ENCODE results near the gene UBE2L6.

Gene UBE2L6

DNA sequence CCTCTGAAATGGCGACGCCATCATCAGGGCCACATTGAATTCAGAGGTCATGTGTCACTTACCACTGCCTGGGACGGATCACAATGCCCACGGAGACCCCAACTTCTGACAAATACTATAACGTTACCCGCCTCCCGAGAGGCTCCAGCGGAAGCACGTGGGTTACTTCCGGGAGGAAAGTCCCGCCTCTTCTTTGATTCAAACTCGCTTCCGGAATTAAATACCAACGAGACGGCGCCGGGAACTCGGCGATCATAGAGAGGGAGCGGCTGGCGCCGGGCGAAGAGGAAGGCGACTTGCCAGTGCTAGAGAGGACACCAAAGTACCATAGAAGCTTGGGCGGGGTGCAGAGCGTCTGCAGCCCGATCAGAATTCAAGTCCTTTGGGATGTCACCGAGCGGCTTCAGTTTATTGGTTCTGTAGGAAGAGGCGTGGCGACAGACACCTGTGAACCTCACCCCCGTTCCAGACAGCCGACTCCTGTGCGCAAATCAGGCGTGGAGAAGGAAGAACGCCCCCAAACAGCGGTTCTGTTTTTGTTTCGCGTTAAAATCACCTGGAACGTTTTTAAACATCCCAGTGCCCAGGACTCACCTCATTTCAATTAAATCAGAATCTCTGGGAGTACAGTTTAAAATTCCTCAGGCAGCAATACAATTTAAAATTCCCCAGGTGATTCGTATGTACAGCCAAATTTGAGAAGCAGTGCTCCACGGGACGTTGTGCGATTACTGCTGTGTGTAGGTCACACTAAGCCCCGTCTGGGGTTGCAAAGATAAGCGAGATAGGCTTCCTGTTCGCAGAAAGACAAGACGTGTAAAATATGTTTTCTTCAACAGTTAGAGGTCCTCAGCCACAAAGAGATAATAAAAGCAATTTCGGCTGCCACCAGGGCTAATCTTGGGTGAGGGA lies 36.6 kb downstream of the UBE2L6 start, which contains the start of gene TIMM10:
TIMM10 (minus strand) TSS at position 159 of the 912 bp plus-strand sequence. CDS start 565 bp downstream, outside the sequence.
- DNase-seq (ENCODE audit: low read depth in 2 of 2, low spot score in 1 of 2): peak; percentile 85 to 90

DNA sequence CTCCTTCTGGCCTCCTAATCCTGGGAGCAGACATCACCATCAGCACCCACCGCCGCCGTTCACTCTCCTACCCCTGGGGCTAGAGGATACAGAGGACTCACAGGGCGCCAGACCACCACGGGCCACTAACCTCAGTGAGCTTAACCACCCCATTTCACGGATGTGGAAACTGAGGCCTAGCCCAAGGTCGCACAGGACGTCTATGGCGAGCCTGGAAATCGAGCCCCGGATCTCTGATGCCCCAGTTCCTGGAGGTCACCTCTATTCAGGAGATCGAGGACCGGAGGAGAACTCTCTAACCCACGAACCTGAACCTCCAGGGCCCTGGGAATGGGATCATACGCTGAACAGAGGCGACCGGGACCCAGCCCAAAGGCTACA lies 37.3 kb downstream of the UBE2L6 start:
- no peak for DNase-seq (ENCODE audit: low read depth in 2 of 2, low spot score in 1 of 2)

DNA sequence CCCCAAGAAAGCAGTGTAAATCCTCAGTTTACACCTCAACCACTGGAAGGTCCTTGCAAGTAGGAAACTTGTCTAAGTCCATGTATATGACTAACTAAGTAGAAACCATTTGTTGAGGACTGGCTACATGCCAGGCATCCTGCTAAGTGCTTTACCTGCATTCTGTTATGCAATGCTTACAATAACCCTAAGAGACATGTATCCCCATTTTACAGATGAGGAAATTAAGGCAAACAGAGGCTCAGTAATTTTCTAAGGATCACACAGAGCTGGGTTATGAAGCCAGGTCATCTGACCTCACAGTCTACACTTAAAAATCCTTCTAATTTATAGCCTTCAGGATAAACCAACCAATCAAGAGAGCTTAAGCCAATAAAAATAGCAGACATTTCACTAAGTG lies 38.5 kb downstream of the UBE2L6 start:
- no peak for DNase-seq (ENCODE audit: low read depth in 2 of 2, low spot score in 1 of 2)

DNA sequence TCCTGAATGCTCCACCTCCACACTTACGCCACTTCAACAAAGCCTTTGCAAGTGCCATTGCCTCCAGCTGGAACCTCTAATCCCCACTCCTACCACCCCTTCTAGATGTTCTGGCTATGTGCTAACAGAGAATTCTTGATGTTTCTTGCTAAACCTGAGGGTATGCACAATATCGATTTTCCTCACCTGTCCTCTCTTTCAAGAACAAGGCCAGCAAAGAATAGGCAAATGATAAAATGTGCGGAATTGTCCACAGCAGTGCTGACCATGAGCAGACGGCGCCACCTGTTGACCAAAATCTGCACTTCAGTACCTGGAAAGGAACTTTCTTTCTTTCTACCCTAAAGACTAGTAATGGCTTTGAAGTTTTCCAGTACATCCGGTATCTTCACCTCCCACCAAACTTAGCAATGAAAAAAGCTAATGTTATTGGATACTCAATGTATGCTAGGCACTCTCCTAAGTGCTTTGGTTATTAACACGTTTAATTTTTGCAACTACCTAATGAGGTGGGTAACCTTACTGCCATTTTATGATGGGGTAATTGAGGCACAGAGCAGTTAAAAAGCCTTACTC lies 40.3 kb downstream of the UBE2L6 start:
- peak; percentile 36 to 62 for DNase-seq (ENCODE audit: low read depth in 2 of 2, low spot score in 1 of 2)

DNA sequence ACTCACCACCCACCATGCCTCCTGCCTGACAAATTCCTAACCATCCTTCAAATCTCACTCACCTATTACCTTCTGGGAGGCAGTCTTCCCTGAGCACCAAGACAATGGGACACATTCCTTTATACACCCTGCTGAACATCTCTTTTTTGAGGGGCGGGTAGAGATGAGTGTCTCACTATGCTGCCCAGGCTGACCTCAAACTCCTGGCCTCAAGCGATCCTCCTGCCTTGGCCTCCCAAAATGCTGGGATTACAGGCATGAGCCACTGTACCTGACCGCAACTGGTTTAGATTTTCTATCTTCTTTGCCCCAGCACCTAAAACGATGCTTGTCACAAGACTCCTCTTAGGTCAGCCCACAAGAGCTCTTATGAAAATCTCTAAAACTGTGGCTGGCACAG lies 44.1 kb downstream of the UBE2L6 start:
- DNase-seq (ENCODE audit: low read depth in 2 of 2, low spot score in 1 of 2): no peak

DNA sequence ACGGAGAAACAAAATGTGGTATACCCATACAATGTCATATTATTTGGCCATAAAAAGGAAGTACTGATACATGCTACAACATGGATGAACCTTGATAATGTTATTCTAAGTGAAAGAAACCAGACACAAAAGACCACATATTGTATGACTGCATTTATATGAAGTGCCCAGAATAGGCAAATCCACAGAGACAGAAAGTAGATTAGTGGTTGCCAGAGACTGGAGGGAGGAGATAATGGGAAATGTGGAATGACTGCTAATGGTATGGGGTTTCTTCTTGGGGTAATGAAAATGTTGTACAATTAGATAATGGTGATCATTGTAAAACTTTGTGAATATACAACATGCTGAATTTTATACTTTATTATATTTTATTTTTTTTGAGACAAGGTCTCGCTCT lies 46.4 kb downstream of the UBE2L6 start:
- no peak for DNase-seq (ENCODE audit: low read depth in 2 of 2, low spot score in 1 of 2)

DNA sequence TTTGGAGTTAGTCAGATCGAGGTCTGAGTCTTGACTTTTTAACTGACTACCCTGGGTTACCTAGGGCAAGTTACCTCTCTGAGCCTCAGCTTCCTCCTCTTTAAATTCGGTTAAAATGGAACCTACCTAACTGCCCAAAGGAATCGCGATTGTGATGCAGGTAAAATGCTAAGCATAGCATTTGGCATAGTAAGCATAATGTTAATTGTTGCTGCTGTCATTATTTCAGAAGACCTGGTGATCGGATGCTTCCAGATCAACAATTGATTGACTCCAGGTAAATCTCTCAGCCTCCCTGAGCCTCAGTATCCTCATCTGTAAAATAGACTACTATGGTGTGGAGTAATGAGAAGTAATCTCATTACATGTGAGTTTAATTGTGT lies 51.4 kb downstream of the UBE2L6 start:
- no peak for DNase-seq (ENCODE audit: low read depth in 2 of 2, low spot score in 1 of 2)

DNA sequence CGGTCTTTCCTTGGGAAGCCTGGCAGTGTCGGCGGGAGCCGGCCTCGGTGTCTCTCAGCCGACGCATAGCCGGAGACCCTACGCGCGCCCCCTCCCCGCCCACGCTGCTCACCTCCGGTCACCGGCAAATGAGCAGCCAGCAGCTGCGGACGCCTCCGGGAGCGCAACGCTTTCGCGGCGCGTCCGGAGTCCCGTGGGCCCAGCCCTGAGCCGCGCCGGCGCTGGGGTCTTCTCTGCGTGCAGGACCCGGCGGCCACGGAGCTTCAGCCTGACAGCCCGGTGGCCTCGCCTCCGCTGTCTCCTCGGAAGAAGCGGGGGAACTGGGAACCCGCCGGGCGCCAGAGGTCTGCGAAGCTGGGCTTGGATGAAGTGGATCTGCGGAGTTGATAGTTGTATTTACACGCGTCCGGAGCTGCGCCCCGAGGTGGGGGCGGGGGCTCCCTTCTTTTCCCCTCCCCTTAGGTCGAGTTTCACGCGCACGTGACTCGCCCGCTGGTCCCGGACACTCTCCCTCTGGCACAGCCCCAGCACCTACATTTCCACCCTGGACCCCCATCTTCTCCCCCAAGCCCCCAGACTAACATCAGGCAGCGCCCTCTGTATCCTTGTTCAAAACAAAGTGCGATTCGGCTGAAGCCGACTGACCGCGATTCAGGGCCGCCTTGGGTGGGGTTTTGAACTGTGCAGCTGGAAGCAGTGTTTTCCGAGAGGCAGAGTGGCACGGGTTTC lies 52.0 kb downstream of the UBE2L6 start, which contains the start of gene SLC43A1:
SLC43A1 (minus strand) TSS at position 371 of the 729 bp plus-strand sequence. CDS start 1,591 bp downstream, outside the sequence.
- no peak for DNase-seq (ENCODE audit: low read depth in 2 of 2, low spot score in 1 of 2)

DNA sequence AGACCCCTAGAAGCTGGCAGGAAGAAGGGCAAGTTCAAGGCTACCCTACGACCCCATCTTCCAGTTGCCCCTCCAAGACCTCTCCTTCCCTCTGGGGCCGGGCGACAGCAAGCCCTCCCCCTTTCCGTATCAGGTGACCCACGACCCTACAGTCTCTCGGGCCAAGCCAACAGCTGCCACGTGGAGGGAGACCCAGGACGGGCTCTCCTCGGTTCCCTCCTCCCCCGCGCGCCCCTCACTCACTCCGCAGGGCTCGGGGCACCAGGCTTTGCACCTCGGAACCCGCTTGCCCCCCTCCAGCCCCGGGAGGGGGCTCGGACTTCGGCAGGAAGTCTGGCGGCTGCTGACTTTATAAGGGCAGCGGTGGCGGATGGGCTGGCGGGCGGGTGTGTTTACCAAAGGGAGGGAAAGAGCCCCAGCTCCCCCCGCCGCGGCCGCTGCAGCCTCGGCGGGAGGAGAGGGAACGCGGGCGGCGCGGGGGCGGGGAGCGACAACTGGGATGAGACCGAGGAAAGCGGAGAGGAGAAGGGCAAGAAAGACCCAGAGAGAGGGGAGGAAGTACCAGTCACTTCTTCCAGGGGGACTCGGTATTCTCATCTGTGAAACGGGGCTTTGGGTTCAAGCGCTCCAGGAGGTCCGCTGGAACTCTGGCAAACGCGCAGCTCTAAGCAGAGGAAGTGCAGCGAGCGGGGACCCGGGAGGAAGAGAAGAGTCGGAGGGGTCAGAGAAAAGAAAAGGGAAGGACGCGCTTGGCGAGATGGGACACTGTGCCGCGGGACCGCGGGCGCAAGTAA lies 52.7 kb downstream of the UBE2L6 start:
- DNase-seq (ENCODE audit: low read depth in 2 of 2, low spot score in 1 of 2): peak in 1 of 2 donors; percentile 36

DNA sequence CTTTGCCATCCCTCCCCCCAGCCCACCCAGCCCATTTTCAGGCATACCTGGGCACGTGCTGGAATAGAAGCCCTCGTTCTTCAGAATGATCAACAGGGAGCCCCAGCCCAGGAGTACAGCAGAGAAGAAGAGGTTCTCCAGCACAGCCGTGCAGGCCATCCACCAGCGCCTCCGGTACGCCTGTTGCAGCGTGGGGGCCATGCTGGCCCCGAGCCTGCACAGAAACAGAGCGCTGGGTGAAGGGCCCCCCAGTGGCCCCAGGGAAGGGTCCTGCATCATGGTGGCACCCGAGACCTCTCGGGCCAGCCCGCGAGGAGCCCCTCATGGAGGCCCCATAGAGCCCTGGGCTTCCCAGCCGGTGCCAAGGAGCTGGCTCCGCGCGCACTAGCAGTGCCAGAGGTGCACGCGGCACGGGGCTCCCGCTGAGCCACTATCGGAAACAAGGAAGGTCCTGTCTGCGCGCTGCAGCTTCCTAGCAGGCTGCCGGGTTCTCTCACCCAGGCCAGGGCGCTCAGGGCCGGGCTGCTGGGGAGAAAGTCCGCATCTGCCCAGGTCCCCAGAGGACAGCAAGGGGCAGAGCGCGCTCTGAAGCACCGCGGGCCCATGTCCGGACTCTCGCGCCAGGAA lies 53.4 kb downstream of the UBE2L6 start:
- no peak for DNase-seq (ENCODE audit: low read depth in 2 of 2, low spot score in 1 of 2)

DNA sequence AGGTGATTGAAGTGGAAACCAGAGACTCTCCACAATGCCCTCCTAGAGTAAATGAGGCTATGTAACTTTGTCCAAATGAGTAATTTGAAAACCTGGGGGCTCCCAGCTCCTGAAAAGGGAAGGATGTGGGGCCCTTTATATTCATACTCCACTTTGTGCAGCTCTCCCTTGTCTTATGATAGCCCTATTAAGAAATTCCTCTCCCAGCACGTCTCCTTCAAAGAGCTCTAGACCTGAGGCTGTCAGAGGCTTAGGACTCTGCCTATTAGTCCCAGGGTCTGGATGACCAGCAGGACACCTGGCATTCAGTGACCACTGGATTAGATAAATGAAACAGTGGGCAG lies 54.0 kb downstream of the UBE2L6 start:
- DNase-seq (ENCODE audit: low read depth in 2 of 2, low spot score in 1 of 2): no peak

DNA sequence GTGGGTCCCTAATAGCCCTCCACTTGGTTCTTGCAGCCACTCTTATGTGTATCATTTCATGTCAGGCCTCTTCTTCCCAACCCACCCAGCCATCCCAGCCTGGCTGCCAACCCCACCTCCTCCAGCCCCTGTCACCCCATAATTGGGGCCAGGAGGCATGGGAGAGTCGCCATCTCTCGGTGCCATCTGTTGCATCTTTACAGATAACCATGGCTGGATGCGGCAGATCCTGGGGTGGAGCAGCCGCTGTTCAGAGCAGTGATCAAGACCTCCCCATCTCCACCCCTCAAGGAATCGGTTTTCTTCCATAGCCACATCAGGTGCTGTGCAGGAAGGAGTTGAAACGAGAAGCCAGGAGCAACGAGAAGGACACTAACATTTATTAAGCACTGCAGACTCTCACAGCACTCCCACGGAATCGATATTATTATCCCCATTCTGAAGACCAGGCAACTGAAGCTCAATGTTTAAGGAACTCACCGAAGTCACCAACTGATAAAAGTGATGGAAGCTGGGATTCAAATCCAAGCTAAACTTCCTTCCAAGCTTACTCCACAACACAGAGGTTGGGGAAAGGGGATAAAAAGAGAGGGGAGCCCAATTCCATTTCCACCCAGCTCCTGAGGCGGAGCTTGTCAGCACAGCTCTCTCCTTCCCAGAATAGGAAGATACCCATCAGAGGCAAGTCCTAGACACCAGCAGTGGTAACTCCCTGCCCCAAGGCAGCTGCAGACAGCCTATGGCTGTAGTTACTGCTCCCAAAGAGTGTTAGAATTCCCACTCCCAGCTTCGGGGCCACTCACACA lies 54.6 kb downstream of the UBE2L6 start:
- DNase-seq (ENCODE audit: low read depth in 2 of 2, low spot score in 1 of 2): no peak

DNA sequence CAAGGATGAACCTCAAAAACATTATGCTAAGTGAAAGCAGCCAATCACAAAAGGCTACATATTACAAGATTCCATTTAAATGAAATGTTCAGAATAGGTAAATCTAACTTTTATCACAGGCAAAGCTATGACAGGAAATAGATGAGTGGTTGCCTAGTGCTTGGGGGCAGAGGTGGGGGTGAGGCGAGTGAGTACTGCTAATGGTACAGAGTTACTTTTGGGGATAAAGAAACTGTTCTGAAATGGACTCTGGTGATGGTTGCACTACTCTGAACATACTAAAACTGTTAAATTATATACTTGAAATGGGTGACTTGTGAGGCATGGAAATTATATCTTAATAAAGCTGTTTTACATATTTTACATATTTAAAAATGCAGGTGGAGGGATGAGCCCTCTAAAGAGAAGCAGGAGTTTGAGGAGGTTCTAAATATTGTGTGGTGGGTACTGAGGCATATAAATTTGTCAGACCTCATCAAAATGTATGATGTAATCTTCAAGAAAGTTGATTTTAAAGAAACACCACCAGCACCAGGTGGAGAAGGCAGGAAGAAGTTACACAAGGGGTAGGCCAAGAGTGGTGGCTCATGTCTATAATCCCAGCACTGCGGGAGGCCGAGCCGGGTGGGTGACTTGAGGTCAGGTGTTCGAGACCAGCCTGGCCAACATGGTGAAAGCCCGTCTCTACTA lies 55.6 kb downstream of the UBE2L6 start:
- no peak for DNase-seq (ENCODE audit: low read depth in 2 of 2, low spot score in 1 of 2)

DNA sequence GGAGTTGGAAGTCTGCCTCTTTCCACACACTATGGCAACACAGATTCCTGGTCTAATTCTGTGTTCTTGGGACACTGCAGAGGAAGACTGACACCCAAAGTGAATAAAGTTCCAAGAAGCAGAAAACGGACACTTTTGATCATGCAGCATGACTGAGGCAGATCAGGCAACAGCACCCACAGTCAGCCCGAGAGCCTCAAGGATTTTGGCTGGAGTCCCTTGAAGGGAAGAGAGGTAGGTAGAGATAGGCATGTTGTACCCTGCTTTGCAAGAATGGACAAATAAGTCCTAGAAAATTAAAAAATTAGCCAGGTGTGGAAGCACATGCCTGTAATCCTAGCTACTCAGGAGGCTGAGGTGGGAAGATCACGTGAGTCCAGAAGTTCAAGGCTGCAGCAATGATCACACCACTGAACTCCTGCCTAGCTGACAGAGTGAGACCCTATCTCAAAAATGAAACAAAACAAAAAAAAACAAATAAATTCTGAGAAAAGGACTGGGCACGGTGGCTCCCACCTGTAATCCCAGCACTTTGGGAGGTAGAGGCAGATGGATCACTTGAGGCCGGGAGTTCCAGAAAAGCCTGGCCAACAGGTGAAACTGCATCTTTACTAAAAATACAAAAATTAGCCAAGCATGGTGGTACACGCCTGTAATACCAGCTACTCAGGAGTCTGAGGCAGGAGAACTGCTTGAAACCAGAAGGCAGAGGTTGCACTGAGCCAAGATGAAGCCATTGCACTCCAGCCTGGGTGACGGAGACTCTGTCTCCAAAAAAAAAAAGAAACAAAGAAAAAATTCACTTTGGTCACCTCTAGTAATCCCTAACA lies 58.9 kb downstream of the UBE2L6 start:
- DNase-seq (ENCODE audit: low read depth in 2 of 2, low spot score in 1 of 2): no peak

DNA sequence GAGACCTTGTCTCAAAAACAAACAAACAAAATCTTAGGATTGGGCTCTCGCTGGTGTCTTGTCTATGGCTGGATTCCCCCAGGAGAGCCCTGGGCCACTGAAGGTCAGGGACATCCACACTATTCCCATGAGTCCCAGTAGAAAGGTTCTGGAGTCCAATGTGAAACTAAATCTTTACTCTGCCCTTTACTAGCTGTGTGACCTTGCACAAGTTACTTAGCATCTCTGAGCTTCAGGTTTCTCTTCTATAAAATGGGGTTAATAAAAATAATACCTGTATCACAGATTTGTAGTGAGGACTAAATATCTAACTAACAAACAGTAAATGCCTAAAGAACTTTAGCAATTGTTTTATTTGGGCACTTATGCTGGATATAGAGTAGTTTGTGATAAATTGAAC lies 61.0 kb downstream of the UBE2L6 start:
- no peak for DNase-seq (ENCODE audit: low read depth in 2 of 2, low spot score in 1 of 2)

DNA sequence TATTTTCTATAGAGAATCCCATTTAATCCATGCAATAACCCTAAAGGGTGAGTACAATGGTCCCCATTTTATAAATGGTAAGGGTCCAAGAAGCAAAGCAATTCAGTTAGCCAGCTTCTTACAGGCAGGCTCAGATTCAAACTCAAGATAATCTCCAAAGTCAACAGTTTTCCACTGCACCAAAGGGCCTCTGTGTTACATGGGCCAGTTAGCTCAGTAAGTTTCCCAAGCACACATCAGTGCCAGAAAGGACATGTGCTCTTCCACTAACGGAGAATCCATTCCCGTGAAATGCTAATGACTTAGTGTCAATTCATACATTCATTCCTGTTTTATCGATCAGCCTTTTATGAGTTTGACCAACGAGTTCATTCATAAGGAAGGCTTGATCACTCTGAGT lies 63.0 kb downstream of the UBE2L6 start:
- no peak for DNase-seq (ENCODE audit: low read depth in 2 of 2, low spot score in 1 of 2)

DNA sequence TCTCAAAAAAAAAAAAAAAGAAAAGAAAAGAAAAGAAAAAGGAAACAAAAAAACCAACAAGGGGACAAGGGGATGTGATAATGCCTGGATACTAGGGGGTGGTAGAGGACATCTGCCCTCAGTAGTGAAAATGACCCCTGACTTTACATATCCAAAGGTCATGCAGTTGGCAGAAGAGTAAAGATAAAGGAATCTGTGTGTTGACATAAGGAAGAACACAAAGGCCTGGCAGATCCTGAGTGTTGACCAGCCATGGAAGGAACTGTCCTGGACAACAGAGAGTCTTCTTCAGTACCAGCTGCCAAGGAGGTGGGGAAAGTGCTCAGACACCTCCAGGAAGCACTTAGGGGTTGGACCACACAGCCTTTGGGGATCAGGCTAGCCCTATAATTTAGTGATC lies 64.6 kb downstream of the UBE2L6 start:
- no peak for DNase-seq (ENCODE audit: low read depth in 2 of 2, low spot score in 1 of 2)

DNA sequence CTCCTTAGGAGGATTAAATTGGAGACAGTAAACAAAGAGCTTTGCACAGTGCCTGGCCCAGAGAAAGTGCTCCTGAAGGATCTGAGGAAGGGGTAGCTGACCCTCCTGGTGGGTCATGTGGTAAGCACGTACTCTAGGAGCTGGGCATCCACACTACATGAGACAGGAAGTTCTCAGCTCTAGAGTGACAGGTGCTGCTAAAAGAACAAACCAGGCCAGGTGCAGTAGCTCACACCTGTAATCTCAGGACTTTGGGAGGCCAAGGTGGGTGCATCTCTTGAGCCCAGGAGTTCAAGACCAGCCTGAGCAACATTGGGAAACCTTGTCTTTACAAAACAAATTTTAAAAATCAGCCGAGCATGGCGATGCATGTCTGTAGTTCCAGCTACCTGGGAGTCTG lies 65.1 kb downstream of the UBE2L6 start:
- no peak for DNase-seq (ENCODE audit: low read depth in 2 of 2, low spot score in 1 of 2)

All from stimulated activated CD8-positive, alpha-beta memory T cell treated with anti-CD3 and anti-CD28 coated beads, Interleukin-4, amount 100 ng/mL, for 4 hours (primary cell).